Erythroblast (primary cell): ENCODE data around the gene CHAC1.

ENCODE experiments used
- GATA1 ChIP-seq: IDR thresholded peaks from 2 replicates; pipeline ENCODE4 v1.6.1; 2011; ENCODE audit warnings: low read depth, mild to moderate bottlenecking, control low read depth, low read length, moderate library complexity
- POLR2A ChIP-seq: IDR thresholded peaks from 2 replicates; pipeline ENCODE4 v1.6.1; 2011; ENCODE audit warnings: mild to moderate bottlenecking, low read length

GRCh38 chr15:40928821-40929659 is 24.2 kb upstream of the CHAC1 start, which contains the start of gene DLL4:
- TF ChIP-seq POLR2A (no peak), GATA1 (no peak)
